PFSK-1 (cell line): ENCODE measurements around the gene RIT2.

Source experiments
- FOXP2 ChIP-seq: optimal IDR thresholded peaks from 2 replicates; pipeline ENCODE3; 2011; ENCODE audit warnings: borderline replicate concordance, control low read depth, inconsistent platforms; ENCODE audit not compliant: insufficient read depth; ENCODE audit errors: extremely low read length, extremely low read depth
- POLR2AphosphoS5 ChIP-seq: IDR thresholded peaks from 2 replicates; pipeline ENCODE4 v1.6.1; 2012; ENCODE audit warnings: low read depth, mild to moderate bottlenecking, control low read depth, low read length, moderate library complexity
- SIN3A ChIP-seq: IDR thresholded peaks from 2 replicates; pipeline ENCODE4 v1.6.1; 2012; ENCODE audit warnings: mild to moderate bottlenecking, low read length, moderate library complexity, borderline replicate concordance; ENCODE audit not compliant: insufficient read depth
- TAF1 ChIP-seq: IDR thresholded peaks from 2 replicates; pipeline ENCODE4 v1.6.1; 2012; ENCODE audit warnings: low read length, control low read depth, borderline replicate concordance; ENCODE audit not compliant: insufficient read depth
- TF ChIP-seq, protein P1 (sequence below), 2 experiments: IDR thresholded peaks; 2 replicates each; pipeline versions ENCODE4 v1.6.1 to v1.8.0; 2011 to 2012; ENCODE audit warnings: low read depth in 2 of 2, low read length in 2 of 2, control low read depth in 1 of 2, inconsistent platforms in 1 of 2, mild to moderate bottlenecking in 1 of 2, moderate library complexity in 1 of 2; ENCODE audit not compliant: insufficient read depth in 1 of 2

The RIT2 gene

GRCh38 chr18:43116699-43117294 is 1.3 kb upstream of the RIT2 start:
- TF ChIP-seq TAF1, result no peak
- TF ChIP-seq, protein P1, sequence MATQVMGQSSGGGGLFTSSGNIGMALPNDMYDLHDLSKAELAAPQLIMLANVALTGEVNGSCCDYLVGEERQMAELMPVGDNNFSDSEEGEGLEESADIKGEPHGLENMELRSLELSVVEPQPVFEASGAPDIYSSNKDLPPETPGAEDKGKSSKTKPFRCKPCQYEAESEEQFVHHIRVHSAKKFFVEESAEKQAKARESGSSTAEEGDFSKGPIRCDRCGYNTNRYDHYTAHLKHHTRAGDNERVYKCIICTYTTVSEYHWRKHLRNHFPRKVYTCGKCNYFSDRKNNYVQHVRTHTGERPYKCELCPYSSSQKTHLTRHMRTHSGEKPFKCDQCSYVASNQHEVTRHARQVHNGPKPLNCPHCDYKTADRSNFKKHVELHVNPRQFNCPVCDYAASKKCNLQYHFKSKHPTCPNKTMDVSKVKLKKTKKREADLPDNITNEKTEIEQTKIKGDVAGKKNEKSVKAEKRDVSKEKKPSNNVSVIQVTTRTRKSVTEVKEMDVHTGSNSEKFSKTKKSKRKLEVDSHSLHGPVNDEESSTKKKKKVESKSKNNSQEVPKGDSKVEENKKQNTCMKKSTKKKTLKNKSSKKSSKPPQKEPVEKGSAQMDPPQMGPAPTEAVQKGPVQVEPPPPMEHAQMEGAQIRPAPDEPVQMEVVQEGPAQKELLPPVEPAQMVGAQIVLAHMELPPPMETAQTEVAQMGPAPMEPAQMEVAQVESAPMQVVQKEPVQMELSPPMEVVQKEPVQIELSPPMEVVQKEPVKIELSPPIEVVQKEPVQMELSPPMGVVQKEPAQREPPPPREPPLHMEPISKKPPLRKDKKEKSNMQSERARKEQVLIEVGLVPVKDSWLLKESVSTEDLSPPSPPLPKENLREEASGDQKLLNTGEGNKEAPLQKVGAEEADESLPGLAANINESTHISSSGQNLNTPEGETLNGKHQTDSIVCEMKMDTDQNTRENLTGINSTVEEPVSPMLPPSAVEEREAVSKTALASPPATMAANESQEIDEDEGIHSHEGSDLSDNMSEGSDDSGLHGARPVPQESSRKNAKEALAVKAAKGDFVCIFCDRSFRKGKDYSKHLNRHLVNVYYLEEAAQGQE (IDR thresholded peaks at IDR 0.05; ENCODE audit: insufficient read depth in 1 of 2, low read depth in 2 of 2, low read length in 2 of 2), result no peak
- TF ChIP-seq SIN3A, result no peak
- no peak for TF ChIP-seq FOXP2
- no peak for TF ChIP-seq POLR2AphosphoS5

- TF ChIP-seq SIN3A (no peak), FOXP2 (no peak), POLR2AphosphoS5 (no peak), TAF1 (no peak)
- TF ChIP-seq, protein P1 (IDR thresholded peaks at IDR 0.05; ENCODE audit: insufficient read depth in 1 of 2, low read depth in 2 of 2, low read length in 2 of 2), result no peak
Observed at GRCh38 chr18:43113220-43113895, 2.1 kb downstream of the RIT2 start.

- no peak for TF ChIP-seq POLR2AphosphoS5
- TF ChIP-seq TAF1, result no peak
- no peak for TF ChIP-seq FOXP2
- TF ChIP-seq, protein P1 (IDR thresholded peaks at IDR 0.05; ENCODE audit: insufficient read depth in 1 of 2, low read depth in 2 of 2, low read length in 2 of 2), result no peak
- no peak for TF ChIP-seq SIN3A
Observed at GRCh38 chr18:43108882-43109281, 6.6 kb downstream of the RIT2 start.

- TF ChIP-seq POLR2AphosphoS5, result no peak
- no peak for TF ChIP-seq FOXP2
- no peak for TF ChIP-seq TAF1
- no peak for TF ChIP-seq SIN3A
- TF ChIP-seq, protein P1 (IDR thresholded peaks at IDR 0.05; ENCODE audit: insufficient read depth in 1 of 2, low read depth in 2 of 2, low read length in 2 of 2), result no peak
Observed at GRCh38 chr18:43108469-43108868, 7.0 kb downstream of the RIT2 start.
